ENCODE measurements around the gene NCAM1.
"Not testable (repeated sequence)": the region's sequence is repeated elsewhere in the genome, so short reads cannot be mapped to it uniquely, and the experiment has no call there.

The NCAM1 gene

GRCh38 chr11:112961146-112961668 is at the start of gene NCAM1:
TSS of gene NCAM1 (plus strand) at chr11:112961420.
- FAIRE-seq: no peak

DNA sequence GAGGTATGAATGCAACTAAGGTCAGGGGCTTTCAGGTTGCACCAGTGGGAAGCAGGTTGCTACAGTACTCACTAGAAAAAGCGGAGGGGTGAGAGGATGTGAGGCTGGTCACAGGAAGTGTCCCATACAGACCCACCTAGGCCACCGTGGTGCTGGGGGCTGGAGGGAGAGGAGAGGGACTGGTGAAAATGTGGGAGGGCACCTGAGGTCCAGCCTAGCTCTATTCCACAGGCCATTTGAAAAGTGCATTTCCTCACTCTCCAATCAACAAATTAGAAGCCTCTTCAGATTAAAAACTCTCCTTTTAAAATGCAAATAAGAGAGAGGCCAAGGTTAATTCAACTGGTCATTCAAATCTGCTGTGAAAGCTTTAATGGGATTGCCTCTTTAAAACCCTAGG is 38.6 kb upstream of the NCAM1 start:
- no peak for FAIRE-seq

- not testable (repeated sequence) for FAIRE-seq
Measured at GRCh38 chr11:112924836-112925235, 36.4 kb upstream of the NCAM1 start.

DNA sequence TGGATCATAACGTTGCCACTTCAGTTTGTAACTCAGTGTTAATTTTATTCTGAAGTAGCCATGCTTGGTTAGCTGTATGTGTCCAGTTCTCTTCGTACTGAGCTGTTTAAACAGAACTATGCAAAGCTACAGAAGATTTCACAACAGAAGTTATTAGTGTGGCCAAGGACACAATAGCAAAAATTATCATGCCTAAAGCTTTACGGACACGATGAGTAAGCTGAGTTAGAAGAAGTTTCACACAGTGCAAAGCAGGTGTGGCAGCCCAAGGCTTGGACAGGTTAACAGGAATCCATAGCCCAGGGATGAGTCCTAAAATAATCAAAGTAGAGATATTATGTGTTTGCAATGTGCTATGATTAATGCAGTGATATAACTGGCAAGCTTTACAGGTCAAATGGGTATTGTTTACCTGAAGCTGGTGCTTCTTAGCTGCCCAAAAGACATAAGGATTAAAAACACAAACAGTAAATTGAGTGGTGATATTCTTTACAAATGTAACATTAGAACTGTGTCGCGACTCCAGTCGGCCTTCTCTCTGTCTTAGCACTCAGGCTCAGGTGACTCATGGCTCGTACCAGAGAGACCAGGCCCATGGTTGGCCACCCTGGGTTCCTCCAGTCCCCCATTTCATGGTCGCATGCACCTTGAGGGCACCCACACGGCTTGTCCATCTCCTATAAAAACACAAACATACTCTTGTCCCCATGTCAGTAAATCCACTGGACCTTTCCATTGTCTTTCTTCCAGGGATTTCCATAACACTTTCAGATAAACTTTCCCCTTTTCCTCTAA is 35.5 kb upstream of the NCAM1 start:
- no peak for FAIRE-seq

DNA sequence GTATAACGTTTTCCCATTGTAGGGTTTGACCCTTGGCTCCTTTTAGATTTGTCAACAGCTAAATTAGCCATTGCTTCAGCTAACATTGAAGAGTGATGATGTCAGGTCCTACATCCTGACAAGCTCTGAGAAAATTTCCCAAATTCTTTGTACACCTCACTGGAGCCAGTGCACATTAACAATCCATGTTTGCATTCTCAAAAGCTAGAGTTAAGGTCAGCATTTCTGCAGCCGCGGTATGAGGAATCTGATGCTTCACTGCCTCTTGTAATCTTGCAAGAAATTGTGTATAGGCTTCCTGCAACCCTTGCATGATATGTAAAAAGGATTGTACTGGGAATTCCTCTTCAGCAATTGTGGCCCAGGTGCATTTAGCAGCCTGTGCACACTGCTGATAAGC is 33.1 kb upstream of the NCAM1 start:
- no peak for FAIRE-seq

GRCh38 chr11:112929432-112929831 is 31.8 kb upstream of the NCAM1 start:
- FAIRE-seq: no peak

- FAIRE-seq: no peak
Measured at GRCh38 chr11:112931703-112932102, 29.5 kb upstream of the NCAM1 start.

DNA sequence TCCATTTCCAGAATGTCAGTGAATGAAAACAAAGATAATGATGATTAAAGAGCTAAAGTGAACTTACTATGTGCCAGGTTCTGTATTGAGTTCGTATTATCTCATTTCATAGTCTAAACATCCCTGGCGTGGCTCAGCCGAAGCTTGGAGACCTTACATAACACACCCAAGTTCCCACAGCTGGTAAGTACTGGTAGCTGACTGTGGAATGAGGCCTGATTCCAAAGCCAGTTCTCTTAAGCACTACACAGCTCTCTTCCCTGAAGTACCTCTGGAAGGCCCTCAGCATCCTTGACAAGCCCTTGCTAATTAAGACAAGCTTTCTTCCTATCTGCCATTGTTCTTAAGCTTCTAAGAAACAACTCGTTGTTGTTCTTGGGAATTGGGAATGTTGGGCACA is 28.6 kb upstream of the NCAM1 start:
- FAIRE-seq: no peak

- no peak for FAIRE-seq
Measured at GRCh38 chr11:112933970-112934369, 27.2 kb upstream of the NCAM1 start.

- FAIRE-seq: no peak
Measured at GRCh38 chr11:112941104-112941503, 20.1 kb upstream of the NCAM1 start.

- no peak for FAIRE-seq
Measured at GRCh38 chr11:112942966-112943643, 18.1 kb upstream of the NCAM1 start.

GRCh38 chr11:112946866-112947265 is 14.4 kb upstream of the NCAM1 start:
- no peak for FAIRE-seq

DNA sequence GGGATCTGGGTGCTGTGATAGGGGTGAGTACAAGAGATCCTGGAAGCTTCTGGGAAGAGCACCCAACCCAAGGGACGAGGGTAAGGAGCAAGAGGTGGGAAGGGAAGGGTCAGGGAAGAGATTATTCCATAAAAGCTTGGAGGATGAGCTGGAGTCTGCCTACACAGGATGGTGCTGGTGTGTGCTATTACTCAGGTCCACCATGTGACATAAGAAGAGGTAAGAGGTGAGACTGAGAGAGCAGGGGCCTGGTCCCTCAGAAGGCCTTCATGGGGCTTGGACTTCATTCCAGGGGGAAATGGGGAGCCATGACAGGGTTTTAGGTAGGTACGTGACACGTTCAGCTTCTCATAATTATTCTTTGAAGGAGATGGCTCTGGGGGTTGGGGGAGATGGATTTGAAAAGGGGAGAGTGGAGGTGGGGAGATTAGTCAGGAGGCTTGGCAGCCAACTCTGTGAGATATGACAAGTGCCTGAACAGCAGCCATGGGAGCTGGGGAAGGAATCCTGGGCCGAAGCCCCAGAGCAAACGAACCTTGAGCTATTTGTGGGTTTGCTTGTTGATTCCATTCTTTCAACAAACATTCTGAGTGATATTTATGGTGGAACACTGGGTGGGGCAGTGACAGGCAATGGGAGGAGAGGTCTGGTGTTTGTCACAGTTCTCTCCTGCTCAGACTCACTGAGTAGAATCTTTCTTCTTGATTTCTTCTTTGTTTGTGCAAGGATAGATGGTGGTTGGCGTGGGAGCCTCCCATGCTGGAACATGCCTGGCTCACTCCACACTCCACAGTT is 11.2 kb upstream of the NCAM1 start:
- no peak for FAIRE-seq

GRCh38 chr11:112958670-112959069 is 2.5 kb upstream of the NCAM1 start:
- no peak for FAIRE-seq

- FAIRE-seq: no peak
Measured at GRCh38 chr11:112961751-112962578, 745 bp downstream of the NCAM1 start.

DNA sequence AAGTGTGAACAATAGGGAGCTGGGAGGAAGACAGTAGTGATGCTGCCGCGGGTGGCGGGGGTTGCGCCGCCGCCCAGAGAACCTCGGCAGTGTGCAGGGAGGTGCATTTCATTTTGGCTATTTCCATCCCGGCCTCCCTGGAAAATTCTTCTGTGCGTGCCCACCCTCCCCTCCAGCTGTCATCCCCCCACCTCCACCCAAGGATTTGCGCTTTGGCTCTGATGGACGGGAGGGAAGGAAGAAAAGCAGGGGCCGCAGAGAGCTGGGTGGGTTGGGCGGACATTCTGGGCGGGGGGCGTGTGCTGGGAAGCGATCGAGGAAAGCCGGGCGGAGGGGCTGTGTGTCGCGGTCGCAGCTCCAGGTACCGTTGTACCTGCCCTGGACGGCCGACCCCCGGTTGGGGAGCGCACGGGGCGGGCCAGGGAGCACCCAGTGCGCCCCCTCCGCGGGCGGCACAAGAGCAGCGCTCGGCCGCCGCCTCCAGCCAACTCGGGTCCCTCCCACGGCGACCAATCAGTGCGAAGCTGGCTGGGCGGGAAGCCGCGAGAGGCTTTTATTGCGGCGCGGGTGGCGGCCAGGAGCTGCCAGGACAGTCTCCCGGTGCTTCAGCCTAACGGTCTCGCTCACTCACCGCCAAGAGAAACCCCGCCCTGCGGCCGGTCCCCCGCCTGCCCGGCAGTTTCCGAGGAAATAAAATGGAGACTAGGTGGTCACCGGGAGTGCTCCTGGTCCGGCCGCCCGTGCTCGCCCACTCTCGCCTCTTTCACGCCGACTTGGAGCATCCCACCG is 1.6 kb downstream of the NCAM1 start:
- FAIRE-seq: no peak

- FAIRE-seq: no peak
Measured at GRCh38 chr11:112963368-112963955, 2.2 kb downstream of the NCAM1 start.

- no peak for FAIRE-seq
Measured at GRCh38 chr11:112965656-112966055, 4.4 kb downstream of the NCAM1 start.

- FAIRE-seq: no peak
Measured at GRCh38 chr11:112966561-112966960, 5.3 kb downstream of the NCAM1 start.

DNA sequence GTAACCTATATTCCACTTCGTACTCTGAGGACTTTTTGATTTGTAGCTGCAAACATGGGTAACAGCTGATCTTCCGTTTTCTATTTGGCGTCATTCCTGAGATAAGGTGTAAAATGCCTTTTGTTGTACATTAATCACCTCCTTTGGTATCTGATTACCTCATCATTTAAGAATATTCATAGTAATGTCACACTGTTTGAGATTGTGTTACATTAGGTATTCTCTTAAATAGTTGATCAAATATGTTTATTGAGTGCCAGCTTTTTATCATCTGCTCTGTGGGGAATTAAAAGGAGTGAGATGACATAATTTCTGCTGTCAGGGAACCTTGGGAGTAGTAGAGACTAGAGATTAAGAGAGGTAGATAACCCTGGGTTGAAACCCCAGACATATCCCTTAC is 5.9 kb downstream of the NCAM1 start:
- FAIRE-seq: no peak
